GM23338 (cell line): ENCODE results near the gene APOBEC3F.

Experiments used
- CREB1 ChIP-seq: fragments of 250-450 bp; sonication (Bioruptor Pico); IDR thresholded peaks from 2 replicates; pipeline ENCODE4 v1.5.0; 2020; ENCODE audit warnings: low read depth, mild to moderate bottlenecking, moderate library complexity
- CTCF ChIP-seq, 2 experiments: fragments of 200-600 bp in 1 of 2; sonication (generic) in 1 of 2; conservative IDR thresholded peaks; 2 replicates each; pipeline versions ENCODE4 v1.5.1 to v1.6.1; 2016 to 2017; ENCODE audit warnings: antibody characterized with exemption in 2 of 2, low read depth in 2 of 2, mild to moderate bottlenecking in 2 of 2, moderate library complexity in 1 of 2
- EZH2 ChIP-seq: fragments of 200-600 bp; sonication (generic); IDR thresholded peaks from one replicate; pipeline ENCODE4 v1.8.0; 2017; ENCODE audit warnings: antibody characterized with exemption, mild to moderate bottlenecking, low read depth; ENCODE audit not compliant: unreplicated experiment
- EZH2phosphoT487 ChIP-seq: fragments of 200-600 bp; sonication (generic); IDR thresholded peaks from one replicate; pipeline ENCODE4 v1.8.1; 2018; ENCODE audit warnings: antibody characterized with exemption; ENCODE audit not compliant: unreplicated experiment
- POLR2AphosphoS5 ChIP-seq: IDR thresholded peaks from 2 replicates; pipeline ENCODE4 v1.6.1; 2016; ENCODE audit warnings: antibody characterized with exemption, low read depth
- REST ChIP-seq: IDR thresholded peaks from one replicate; pipeline ENCODE4 v1.6.1; 2018; ENCODE audit warnings: antibody characterized with exemption; ENCODE audit not compliant: unreplicated experiment

- TF ChIP-seq CTCF (conservative IDR thresholded peaks at IDR 0.05; ENCODE audit: low read depth in 2 of 2): no peak
- TF ChIP-seq POLR2AphosphoS5: no peak
- TF ChIP-seq EZH2phosphoT487: no peak
- TF ChIP-seq CREB1 (CRISPR knock-in tag): no peak
- TF ChIP-seq EZH2: no peak
- TF ChIP-seq REST: no peak
These were observed 56.7 kb downstream of the APOBEC3F start, which contains the start of gene APOBEC3H for GRCh38 chr22:39097098-39098020.
